Measurements from ENCODE around the gene LRRC3B. TPM values are rescaled to one million over a fixed set of nuclear protein-coding genes. Genes with fewer than 3 reads are reported as not detected.
"Not testable (repeated sequence)": the region's sequence is repeated elsewhere in the genome, so short reads cannot be mapped to it uniquely, and the experiment has no call there.

Gene LRRC3B
- total RNA-seq (2014; rRNA removed; shearing (Covaris generic)): not detected in 2 replicates

DNA sequence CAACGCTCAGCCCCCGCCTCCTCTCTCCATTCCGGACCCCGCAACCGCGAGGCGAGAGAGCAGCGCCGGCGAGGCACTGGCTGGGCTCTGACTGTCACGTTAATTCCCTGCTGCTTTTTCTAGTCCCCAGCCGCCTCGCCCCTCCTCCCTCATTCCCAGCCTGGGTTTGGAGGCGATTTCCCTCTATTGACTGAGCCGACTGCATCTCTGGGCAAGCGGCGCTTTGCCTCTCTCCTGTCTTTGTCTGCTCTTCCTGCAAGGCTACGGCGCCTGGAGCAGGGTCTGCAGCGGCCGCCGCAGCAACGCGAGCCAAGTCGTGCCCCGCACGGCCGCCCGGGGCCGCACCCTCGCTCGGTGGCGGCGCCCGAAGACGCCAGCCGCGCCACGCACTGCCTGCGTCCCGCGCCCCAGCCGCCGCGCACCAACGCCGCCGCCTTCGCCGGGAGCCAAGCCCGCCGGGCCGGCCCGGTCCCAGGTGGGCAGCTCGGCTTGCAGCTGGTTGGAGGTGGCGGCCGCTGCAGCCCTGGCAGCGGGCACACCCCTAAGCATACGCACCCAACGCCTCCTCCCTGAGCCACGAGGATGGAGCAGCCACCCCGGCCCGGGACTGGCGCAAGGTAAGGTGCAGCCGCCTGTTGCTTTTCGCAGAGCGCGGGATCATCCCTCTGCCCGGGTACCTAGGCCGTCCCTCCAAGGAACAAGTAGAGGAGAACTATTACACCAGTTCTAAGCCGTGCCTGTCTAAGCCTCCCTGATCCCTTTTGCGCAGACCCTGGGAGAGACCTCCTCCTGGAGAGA lies at the start of gene LRRC3B:
Gene LRRC3B (plus strand): TSS at position 152 of the 798 bp plus-strand sequence. CDS start 86,901 bp downstream, outside the sequence.
- in situ Hi-C loops (cut with HindIII; ENCODE audit: low sequenced_read_pairs): no loop called here
- peak; percentile 78 for DNase-seq (ENCODE audit: low spot score)

GRCh38 chr3:26574766-26575165 lies 47.8 kb upstream of the LRRC3B start:
- DNase-seq (ENCODE audit: low spot score): no peak
- in situ Hi-C loops (cut with HindIII; ENCODE audit: low sequenced_read_pairs): no loop called here

DNA sequence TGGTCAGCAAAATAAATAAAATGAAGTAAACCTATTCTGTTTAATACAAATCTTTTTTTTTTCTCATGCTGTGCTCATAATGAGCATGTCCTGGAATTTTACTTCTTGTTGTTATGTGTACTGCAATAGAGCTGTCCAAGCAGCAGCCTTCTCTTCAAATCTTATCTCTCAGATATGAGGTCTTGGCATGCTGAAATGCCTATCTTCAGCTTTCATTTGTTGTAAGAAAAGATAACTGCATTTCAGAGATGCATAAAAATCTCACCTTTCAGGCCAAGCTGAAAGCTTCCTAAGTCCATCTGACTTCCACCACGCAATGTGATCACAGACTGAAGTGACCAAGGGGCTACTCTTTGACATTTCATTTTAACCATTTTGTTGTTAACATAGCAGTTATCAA lies 43.5 kb upstream of the LRRC3B start:
- in situ Hi-C loops (cut with HindIII; ENCODE audit: low sequenced_read_pairs): no loop called here
- DNase-seq (ENCODE audit: low spot score): no peak

GRCh38 chr3:26587571-26587970 lies 35.0 kb upstream of the LRRC3B start:
- in situ Hi-C loops (cut with HindIII; ENCODE audit: low sequenced_read_pairs): no loop called here
- no peak for DNase-seq (ENCODE audit: low spot score)

- no peak for DNase-seq (ENCODE audit: low spot score)
- in situ Hi-C loops (cut with HindIII; ENCODE audit: low sequenced_read_pairs): no loop called here
Measured at GRCh38 chr3:26588931-26589330, 33.6 kb upstream of the LRRC3B start.

- DNase-seq (ENCODE audit: low spot score): no peak
- in situ Hi-C loops (cut with HindIII; ENCODE audit: low sequenced_read_pairs): no loop called here
Measured at GRCh38 chr3:26589678-26590077, 32.9 kb upstream of the LRRC3B start.

DNA sequence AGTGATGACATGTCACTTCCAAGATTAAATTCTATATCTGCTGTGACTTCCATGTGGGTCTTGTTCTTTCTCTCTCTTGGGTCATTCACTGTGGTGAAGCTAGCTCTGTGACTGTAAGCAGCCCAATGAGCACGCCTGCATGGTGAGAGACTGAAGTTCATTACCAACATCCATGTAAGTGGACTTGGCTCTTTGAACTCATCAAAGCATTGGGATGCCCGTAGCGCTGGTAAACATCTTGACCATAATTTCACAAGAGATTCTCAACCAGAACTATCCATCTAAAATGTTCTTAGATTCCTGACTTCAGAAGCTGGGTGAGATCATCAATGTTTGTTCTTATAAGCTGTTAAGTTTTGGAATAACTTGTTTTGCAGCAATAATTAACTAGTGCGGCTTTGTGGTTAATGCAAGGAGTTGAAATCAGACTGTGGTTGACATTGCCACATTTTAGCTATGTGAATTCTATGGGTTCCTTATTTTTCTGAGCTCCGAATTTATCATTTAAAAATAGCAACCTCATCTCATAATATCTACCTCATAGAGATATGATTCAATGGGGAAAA lies 31.6 kb upstream of the LRRC3B start:
- in situ Hi-C loops (cut with HindIII; ENCODE audit: low sequenced_read_pairs): no loop called here

DNA sequence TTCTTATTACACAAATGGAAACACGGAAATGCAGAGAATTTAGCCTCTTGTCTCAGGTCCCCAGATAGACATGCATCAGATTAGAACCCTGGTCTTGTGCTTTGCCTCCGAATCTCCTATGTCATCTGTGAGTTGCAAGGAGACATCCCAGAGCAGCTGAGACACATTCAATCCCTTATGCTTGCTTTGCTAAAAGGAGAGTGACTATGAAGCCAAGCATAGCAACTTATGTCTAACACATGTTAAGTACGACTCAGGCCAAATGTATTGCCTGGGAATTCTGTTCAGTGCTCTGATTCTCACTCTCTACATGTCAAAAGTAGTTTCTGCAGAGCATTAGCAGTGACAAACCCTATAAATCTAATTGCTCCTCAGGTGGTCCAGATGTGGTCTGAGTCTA lies 30.6 kb upstream of the LRRC3B start:
- no peak for DNase-seq (ENCODE audit: low spot score)
- in situ Hi-C loops (cut with HindIII; ENCODE audit: low sequenced_read_pairs): no loop called here

More for the DNA sequence above, 31.6 kb upstream of the LRRC3B start:
- no peak for DNase-seq (ENCODE audit: low spot score)

DNA sequence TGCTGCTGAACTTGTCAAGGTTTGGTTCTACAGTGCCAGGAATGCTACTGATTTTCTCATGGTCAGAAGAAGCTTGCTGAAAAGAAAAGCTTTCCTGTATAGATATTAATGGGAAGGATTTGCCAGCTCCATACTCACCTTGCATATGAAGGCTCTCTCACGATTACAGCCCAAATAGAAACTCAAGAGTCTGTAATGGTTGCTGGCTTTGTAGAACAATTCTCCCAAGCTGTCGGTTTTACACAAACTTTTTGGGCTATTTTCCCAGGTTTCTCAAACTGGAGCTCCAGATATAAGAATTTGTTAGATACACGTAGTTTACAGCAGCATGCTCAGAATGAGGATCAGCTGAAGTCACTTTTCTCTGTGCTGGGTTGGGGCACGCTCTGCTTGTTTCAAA lies 30.1 kb upstream of the LRRC3B start:
- in situ Hi-C loops (cut with HindIII; ENCODE audit: low sequenced_read_pairs): no loop called here
- DNase-seq (ENCODE audit: low spot score): no peak

DNA sequence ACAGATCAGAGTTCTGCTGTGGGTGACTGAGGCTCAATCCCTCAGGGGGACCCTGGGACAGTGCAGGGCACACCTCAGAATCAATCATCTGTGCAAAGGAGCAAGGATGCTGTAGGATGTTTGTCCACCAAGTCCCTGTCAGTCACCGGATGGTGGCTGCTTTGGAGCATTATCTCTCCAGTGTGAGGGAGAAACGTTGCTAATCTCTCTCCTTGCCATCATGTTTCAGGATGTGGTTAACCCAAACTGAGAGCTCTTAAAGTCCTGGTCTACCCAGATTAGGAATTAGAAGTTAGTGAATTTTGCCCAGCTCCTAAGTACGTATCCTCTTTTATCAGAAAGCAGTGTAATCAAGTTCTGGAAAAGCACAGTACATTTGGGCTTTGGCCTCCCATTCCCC lies 26.2 kb upstream of the LRRC3B start:
- DNase-seq (ENCODE audit: low spot score): no peak
- in situ Hi-C loops (cut with HindIII; ENCODE audit: low sequenced_read_pairs): no loop called here

- in situ Hi-C loops (cut with HindIII; ENCODE audit: low sequenced_read_pairs); DNase-seq (ENCODE audit: low spot score): not testable (repeated sequence)
Measured at GRCh38 chr3:26603311-26603710, 19.3 kb upstream of the LRRC3B start.

GRCh38 chr3:26603771-26604170 lies 18.8 kb upstream of the LRRC3B start:
- in situ Hi-C loops (cut with HindIII; ENCODE audit: low sequenced_read_pairs); DNase-seq (ENCODE audit: low spot score): not testable (repeated sequence)

DNA sequence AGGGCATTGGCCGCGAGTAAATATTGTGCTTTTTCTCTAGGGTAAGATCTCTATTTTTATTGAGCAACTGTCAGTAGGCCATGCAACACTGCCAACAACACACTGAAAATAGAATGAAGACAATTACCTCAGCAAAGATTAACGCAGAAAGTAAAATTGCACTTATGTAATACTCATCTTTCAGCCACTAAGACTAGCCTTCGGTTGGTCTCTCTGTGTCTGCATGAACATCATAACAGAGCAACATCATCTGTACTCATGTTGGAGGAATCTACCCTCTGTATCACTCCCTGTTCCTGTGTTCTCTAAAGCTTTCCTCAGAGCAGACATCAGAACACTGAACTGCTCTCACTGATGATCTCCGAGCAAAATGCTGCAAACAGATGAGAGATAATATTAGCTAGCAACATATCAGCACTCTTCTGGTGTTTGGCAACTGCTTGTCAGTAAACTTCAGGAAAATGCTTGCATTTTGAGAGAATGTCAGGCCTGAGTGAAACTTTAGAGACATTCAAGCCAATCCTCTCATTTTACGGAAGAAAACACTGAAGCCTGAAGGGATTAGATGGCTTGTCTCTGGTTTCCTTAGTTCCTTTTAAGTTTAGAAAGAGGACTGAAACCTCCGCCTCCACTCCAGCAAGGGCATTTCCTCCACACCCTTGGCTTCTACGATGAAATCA lies 8.4 kb upstream of the LRRC3B start:
- no peak for DNase-seq (ENCODE audit: low spot score)
- in situ Hi-C loops (cut with HindIII; ENCODE audit: low sequenced_read_pairs): no loop called here

- in situ Hi-C loops (cut with HindIII; ENCODE audit: low sequenced_read_pairs): no loop called here
- peak; percentile 50 for DNase-seq (ENCODE audit: low spot score)
Measured at GRCh38 chr3:26621176-26621575, 1.4 kb upstream of the LRRC3B start.

- peak; percentile 75 for DNase-seq (ENCODE audit: low spot score)
- in situ Hi-C loops (cut with HindIII; ENCODE audit: low sequenced_read_pairs): no loop called here
Measured at GRCh38 chr3:26621906-26622620, 509 bp upstream of the LRRC3B start.

DNA sequence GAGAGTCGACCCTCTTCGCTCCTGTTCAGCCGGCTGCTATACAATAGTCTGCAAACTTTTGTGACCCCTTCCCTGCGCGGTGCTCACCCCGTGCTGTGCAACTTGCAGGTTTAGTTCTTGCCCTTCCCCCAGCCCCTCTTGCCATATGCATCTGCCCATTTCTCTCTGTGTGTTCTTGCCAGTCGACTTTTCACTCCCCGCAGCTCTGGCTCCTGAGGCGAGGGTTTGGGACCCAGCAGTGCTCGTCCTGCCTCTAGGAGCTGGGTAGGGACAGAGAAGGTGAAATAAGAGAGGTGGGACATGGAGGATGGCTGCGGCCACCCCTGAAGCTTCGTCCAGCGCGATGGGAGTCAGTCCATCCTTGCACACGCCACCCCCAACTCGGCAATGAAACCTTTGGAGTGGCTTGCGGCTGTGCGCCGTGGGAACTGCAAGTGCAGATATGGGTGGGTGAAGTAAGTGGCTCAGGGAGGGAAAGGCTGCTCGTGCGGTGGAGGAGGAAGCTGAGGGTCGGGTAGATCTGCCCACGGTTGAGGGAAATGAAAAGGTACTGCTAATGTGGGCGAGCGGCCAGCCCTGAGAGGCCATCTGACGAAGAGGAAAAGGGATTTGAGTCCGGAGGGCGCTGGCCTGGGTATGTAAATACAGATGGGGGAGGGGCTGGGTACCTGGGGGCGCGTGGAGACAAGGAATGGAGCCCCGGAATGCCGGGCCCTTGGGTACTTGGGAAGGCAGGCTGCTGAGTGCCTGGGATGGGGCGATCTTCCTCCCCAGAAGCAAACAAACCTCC lies 1.0 kb downstream of the LRRC3B start:
- in situ Hi-C loops (cut with HindIII; ENCODE audit: low sequenced_read_pairs): no loop called here
- peak; percentile 74 for DNase-seq (ENCODE audit: low spot score)

DNA sequence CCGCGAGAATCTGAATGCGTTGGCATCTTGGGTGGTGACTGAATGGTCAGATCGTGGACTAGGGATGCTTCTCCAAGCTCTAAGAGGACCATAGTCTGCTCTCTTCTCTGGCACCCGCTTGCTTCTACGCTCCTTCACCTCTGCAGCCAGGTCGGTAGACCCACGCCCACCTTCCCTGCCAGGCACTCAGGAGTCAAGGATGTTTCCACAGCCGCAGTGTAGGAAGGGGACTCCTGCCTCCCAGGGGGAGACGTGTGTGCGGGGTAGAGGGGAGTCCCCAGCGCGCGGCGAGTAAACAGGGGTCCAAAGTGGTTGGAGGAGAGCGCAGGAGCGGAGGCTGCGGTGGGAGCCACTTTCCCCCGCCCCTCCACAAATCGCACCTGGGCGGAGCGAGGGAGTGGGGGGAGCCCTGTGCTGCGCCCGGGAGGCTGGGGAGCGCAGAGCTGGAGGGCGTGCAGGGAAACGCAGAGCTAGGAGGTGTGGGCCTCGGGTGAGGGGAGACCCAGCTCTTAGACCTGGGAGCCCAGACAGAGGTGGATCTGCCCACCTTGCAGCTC lies 1.7 kb downstream of the LRRC3B start:
- in situ Hi-C loops (cut with HindIII; ENCODE audit: low sequenced_read_pairs): no loop called here
- DNase-seq (ENCODE audit: low spot score): peak; percentile 83

GRCh38 chr3:26625187-26625586 lies 2.6 kb downstream of the LRRC3B start:
- in situ Hi-C loops (cut with HindIII; ENCODE audit: low sequenced_read_pairs): no loop called here
- peak; percentile 83 for DNase-seq (ENCODE audit: low spot score)

DNA sequence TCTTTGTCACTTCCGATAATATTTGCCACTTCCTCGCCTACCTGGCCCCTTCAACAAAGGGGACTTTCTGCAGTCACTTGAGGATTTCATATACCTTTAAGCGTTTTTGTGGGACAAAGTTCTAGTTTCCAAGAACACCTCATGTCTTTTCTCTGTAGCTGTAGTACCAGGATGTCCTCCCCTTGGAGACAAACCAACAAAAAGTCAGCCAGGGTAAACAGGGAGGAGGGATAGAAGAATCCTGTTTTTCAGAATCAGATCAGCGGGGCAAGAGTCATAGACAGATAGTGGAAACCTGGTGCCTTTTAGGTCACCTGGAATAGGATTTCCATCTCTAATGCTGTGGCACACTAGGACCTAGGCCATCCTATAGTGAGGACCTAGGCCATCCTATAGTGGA lies 4.5 kb downstream of the LRRC3B start:
- DNase-seq (ENCODE audit: low spot score): peak; percentile 65
- in situ Hi-C loops (cut with HindIII; ENCODE audit: low sequenced_read_pairs): no loop called here

All from G401 (cell line).